Posterior cingulate gyrus (tissue), 11 donors: ENCODE data around the gene SLC66A2.
"Not testable (repeated sequence)": the region's sequence is repeated elsewhere in the genome, so short reads cannot be mapped to it uniquely, and the experiment has no call there.

Experiments used
- DNase-seq, 10 donors: peaks; one replicate each; pipeline versions ENCODE4 v3.0.0 to v3.0.0-alpha.2; 2020 to 2021; ENCODE audit warnings: mixed read lengths in 3 of 10
- intact Hi-C: fragments of 100-400 bp; cut with DNase I; formaldehyde crosslinking; loops from one replicate; pipeline ENCODE4 v1.15.1; 2023

Gene SLC66A2

DNA sequence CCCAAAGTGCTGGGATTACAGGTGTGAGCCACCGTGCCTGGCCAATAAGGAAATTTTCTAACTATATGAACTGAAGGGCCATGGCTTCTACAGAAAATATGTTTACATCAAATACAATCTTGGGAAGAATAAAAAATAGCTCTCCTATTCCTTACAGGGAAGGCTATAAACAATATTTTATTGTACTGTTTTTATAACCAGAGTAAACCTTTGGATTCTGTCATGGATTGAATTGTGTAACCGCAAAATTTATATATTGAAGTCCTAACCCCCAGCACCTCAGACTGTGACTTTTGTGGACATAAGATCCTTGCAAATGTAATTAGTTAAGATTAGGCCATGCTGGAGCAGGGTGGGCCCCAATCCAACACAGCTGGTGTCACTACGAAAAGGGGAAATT is 21.3 kb upstream of the SLC66A2 start:
- DNase-seq = no peak
- intact Hi-C loops = no loop called here

DNA sequence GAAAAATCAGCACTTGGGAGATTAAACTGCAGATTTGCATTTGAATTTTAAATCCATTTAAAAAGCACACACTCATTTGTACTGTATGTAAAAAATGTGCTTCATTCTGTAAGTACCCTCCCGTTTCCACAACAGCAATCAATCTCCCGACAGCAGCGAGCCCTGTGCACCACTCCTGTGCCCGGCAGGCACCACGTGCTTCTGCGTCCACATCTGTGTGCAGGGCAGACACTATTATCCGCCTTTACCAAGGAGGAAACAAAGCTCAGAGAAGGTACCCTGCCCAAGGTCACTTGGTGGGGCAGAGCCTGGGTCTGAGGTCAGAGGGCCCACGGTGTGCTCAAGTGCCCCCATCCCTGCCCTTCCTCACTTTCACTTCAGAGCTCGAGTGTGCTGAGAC is 20.5 kb upstream of the SLC66A2 start:
- intact Hi-C loops = no loop called here

DNA sequence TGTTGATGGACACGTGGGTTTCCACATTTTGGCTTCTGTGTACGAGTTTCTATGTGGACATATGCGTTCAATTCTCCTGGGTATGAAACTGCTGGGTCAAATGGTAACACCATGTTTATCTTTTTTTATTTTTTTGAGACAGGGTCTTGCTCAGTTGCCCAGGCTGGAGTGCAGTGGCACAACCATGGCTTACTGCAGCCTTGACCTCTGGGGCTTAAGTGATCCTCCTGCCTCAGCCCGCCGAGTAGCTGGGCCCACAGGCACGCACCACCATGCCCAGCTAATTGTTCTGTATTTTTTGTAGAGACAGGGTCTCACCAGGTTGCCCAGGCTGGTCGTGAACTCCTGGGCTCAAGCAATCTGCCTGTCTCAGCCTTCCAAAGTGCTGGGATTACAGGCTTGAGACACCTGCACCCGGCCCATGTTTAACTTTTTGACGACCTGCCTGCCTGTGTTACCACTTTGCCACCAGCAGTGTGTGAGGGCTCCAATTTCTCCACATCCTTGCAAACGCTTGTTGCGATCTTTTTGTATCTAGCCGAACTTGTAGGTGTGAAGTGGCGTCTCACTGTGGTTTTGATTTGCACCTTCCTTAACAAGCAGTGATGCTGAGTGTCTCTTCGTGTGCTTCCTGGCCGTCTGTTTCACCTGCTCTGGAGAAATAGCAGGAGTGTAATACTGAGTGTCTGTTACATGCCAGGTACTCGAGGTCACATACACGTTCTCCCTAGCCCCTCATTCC is 19.9 kb upstream of the SLC66A2 start:
- no peak for DNase-seq
- intact Hi-C loops = no loop called here

More for the DNA sequence above, 20.5 kb upstream of the SLC66A2 start:
- no peak for DNase-seq

DNA sequence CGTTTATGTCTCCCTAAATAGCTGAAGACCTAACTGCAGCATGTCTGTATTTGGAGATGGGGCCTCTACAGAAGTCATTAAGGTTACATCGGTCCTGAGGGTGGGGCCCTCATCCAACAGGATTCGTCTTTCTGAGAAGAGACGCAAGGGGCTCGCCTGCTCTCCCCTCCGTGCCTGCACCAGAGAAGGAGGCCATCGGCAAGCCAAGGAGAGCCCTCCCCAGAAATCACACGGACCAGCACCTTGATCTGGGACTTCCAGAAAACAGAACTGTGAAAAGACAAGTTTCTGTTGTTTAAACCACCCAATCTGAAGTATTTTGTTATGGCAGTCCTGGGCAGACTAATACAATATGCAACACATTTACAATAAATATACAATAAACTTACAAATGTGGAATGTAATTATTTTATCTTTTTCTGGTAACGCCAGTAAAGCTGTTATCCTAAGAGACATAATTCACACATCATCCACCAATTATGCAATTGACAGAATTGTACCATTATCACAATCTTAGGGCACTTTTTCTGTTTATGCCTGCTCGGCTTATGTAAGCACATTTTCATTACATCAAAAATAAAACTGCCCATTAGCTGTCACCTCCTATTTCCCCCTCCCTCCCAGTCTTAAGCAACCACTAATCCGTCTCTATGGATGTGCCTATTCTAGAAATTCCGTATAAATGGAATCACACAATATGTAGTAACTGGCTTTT is 19.1 kb upstream of the SLC66A2 start:
- DNase-seq = no peak
- intact Hi-C loops = no loop called here

DNA sequence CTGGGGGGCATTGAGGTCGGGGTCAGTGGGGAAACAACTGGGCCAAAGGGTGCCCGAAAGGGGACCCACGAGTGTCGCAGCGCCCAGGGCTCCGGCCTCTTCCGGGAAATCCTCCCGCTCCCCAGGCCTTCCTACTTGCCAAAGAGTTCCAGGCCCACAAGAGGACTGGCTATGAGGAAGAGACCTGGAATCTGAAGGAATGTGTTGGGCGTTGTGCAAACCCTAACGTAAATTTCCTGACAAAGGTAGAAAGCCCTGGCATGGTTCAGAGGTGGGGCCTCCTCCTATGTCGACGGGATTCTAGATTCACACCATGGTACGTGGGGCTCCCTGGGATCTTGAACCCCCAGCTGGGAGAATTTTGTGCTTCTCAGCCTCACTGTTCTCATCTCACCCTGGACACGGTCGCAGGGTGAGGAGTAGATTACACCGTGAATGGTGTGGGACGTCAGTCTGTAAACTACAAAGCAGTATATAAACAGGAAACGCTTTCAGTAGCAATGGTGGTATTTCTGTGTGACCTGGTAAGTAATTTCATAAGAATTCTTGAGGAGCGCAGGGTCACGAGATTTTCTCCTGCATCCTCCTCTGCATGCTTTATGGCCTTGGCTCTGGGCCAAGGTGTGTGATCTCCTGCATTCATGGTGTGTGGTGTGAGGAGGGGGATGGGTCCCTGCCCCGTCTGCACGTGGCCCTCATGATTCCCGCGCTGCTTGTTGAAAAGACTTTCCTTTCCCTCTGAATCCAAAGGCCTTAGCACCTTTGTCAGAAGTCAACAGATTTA is 13.9 kb upstream of the SLC66A2 start:
- peak in 2 of 10 donors; percentile 76 to 84 for DNase-seq
- intact Hi-C loops = no loop called here

DNA sequence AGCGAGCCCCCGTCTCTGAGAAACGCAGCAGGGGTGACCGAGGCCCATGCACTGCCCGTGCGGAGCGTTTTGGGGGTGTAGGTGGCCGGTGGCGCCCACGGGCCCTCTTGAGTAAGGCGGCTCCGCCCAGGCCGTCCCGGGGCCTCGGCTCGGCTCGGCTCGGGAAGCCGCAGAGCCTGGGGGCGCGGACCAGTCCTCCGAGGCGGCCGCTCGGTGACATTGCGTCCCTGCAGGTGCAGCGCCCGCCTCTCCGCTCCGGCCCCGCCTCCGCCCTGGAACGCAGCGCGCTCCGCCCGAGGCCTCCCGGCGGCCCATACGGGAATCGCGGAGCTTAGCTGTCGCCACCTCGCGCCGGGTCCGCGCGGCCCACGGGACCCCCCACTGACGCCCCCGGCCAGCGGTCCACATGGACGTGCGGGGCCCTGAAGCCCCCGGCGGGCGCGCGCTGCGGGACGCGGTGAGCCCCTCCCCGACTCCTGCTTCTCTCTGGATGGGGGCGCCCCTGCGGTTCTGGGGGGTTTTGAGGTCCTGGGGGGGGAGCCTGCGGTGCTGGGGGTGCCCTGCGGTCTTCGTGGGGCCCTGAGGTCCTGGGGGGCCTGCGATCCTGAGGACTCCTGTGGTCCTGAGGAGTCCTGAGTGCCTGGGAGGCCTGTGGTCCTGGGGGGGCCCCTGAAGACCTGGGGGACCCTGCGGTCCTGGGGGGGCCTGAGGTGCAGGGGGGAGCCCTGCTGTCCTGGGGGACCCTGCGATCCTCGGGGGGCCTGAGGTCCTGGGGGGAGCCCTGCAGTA is 13.1 kb upstream of the SLC66A2 start, which contains the start of gene HSBP1L1:
HSBP1L1 (plus strand) TSS at position 314 of the 789 bp plus-strand sequence; CDS start at position 407, 93 bp downstream.
- intact Hi-C loops = no loop called here
- peak in 5 of 10 donors; percentile 49 to 93 (median 89) for DNase-seq

DNA sequence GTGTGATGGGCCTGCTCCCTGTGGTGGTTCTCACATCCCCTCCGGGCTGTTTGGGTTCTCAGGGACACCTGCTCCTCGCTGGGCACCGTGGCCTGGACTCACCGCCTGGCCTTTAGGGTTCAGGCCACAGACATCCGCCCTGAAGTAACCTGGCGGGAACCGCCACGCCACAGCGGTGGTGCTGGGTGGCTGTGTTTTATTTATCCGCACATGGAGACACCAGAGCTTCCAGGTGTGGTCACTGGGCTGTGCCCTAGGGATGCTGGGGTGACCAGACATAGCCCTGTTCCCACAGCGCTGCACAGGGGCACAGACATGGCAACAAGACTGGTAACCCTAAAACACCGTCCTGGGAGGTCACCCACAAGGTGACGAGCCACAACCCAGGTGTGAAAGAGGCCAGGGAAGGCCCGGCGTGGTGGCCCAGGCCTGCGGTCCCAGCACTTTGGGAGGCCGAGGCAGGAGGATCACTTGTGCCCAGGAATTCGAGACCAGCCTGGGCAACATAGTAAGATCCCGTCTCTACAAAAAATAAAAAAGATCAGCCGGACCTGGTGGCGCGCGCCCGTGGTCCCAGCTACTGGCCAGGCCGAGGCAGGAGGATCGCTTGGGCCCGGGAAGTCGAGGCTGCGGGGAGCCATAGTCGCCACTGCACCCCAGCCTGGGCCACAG is 12.3 kb upstream of the SLC66A2 start:
- DNase-seq = peak in 2 of 10 donors; percentile 77 to 84
- intact Hi-C loops = no loop called here

DNA sequence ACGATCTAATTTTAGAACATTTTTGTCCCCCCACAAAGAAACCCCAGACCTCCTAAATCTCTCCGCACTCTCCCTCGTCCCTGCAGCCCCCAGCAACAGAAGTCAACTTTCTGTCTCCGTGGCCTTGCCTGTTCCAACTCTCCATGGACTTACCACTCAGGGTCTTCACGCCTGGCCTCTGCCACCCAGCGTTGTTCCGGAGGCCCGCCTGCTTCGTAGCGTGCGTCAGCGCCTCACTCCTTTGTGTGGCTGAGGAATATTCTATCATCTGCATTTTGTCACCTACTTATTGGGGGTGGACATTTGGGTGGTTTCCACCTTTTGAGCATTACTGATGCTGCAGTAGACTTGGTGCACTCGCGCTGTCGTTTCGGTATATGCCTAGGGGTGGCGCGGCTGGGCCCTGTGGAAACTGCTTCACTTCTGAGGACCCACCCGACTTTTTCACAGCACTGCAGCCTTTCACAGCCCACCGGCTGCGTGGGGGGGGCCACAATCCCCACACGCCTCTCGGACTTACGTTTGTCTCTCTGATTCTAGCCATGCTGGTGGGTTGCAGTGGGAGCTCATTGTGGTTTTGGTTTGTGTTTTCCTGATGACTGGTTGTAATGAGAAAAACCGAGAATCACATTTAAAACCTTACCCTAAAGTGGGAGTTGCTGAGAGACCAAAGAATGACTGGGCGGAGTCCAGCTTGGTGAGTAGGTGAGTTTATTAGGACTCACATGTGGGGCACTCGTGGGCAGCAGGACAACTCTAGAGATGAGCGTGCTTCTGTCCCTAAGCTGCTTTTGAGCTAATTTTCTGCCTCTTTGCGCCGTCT is 11.6 kb upstream of the SLC66A2 start:
- intact Hi-C loops = no loop called here
- peak in 5 of 10 donors; percentile 51 to 93 (median 82) for DNase-seq

DNA sequence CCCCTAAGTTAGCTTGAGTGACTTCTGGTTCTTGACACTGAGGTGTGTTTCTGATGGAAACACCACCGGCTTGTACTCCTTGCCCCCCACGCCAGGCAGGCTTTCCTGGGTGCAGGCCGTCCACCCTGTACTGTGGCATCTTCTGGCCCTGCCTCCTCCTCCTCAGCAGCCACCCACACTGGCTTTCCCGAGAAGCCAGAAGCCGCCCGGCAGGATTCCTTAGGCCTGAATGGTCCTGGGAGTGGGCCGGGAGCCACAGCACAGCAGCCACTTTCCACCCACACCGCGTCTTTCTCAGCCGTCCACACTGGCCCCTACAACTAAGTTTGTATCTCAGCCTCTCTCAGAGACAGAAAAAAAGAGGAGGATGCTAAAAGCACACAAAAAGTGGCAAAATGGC is 10.9 kb upstream of the SLC66A2 start:
- intact Hi-C loops = no loop called here
- peak in 2 of 10 donors; percentile 86 to 91 for DNase-seq

DNA sequence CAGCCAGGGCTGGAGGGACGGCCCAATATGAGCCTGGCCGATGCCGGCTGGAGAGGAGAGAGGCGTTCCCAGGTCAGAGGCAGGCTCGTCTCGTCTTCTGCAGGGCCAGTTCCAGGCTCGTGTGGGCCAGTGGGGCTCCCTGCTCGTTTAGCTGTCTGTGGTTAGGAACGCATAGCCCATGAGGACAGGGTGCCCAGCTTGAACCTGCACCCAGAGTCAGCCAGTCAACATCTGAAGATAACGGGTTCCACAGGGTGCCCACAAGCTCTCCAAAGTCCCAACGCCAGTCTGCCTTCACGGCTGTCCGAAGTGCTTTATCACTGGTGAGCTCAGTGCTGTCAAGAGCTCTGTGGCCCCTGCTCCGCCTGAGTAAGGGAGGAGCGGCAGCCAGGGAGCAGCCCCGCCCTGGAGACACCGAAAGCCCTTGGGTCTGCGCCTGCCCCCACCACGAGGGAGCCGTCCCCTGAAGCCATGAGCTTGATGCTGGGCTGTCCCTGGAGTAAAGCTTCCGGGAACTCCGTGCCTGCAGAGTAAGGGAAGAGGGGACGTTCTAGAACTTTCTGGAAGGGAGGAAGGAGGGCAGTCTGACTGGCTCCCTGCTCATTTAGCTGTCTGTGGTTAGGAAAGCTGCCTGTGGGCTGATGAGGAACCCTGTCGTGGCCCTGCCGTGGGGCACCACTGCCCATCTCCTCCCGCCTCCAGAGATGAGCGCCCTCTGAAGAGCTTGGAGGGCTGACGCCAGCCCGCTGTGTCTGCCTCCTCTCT is 10.3 kb upstream of the SLC66A2 start:
- peak in 1 of 10 donors; percentile 78 for DNase-seq

DNA sequence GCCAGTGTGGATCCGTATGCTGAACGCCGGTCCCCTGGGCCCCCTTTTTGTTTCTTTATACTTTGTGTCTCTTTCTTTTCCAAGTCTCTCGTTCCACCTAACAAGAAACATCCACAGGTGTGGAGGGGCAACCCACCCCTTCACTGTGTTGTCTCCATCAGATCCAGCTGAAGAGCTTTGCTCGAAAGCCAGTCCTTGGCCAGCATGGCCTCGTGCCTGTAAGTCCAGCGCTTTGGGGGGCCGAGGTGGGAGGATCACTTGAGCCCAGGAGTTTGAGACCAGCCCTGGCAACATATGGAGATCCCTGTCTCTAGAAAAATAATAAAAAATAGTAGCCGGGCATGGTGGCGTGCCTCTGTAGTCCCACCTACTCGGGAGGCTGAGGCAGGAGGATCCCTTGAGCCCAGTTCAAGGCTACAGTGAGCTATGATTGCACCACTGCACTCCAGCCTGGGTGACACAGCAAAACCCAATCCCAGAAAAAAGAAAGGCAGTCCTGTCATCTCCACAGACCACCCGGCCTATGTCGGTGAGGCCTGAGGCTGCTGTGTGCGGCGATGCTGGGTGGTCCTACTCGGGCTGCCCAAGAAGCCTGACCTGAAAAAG is 9.6 kb upstream of the SLC66A2 start:
- intact Hi-C loops = no loop called here
- peak in 1 of 10 donors; percentile 73 for DNase-seq

More for the DNA sequence above, 10.3 kb upstream of the SLC66A2 start:
- intact Hi-C loops = no loop called here

DNA sequence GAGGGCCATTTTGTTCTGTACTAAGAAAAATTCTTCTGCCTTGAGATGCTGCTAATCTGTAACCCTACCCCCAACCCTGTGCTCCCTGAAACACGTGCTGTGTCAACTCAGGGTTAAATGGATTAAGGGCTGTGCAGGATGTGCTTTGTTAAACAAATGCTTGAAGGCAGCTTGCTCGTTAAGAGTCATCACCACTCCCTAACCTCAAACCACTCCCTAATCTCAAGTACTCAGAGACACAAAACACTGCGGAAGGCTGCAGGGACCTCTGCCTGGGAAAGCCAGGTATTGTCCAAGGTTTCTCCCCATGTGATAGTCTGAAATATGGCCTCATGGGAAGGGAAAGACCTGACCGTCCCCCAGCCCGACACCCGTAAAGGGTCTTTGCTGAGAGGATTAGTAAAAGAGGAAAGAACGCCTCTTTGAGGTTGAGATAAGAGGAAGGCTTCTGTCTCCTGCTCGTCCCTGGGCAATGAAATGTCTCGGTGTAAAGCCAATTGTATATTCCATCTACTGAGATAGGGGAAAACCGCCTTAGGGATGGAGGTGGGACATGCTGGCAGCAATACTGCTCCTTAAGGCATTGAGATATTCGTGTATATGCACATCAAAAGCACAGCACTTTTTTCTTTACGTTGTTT is 8.8 kb upstream of the SLC66A2 start:
- intact Hi-C loops, DNase-seq: not testable (repeated sequence)

DNA sequence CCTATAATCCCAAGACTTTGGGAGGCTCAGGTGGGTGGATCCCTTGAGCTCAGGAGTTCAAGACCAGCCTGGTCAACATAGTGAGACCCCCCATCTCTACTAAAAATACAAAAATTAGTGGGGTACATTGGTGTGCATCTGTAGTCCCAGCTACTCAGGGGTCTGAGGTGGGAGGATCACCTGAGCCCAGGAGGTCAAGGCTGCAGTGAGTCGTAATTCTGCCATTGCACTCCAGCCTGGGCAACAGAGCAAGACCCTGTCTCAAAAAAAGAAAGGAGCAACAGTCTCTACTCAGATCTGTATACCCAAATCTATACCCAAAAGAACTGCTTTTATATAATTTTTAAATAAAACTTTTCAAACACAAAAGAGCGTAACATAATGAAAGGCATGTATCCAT is 7.5 kb upstream of the SLC66A2 start:
- intact Hi-C loops = no loop called here
- peak in 1 of 10 donors; percentile 24 for DNase-seq

DNA sequence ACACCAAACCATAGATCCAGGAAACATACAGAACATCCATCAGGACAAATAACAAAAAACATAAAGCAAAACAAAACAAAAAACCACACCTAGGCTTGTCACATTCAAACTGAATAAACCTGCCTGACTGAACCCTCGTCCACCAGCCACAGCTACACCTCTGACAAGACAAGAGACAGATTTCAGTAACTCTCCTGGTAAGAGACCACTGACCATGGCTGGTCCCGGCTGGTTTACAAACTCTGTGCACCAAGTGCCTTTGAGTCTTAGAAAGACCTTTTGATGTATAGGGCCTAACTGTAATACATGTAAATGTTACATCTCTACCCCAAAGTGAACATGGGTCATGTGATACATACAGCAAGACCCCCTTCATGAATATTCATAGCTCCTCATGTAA is 4.8 kb upstream of the SLC66A2 start:
- intact Hi-C loops = no loop called here
- peak in 2 of 10 donors; percentile 36 to 58 for DNase-seq

DNA sequence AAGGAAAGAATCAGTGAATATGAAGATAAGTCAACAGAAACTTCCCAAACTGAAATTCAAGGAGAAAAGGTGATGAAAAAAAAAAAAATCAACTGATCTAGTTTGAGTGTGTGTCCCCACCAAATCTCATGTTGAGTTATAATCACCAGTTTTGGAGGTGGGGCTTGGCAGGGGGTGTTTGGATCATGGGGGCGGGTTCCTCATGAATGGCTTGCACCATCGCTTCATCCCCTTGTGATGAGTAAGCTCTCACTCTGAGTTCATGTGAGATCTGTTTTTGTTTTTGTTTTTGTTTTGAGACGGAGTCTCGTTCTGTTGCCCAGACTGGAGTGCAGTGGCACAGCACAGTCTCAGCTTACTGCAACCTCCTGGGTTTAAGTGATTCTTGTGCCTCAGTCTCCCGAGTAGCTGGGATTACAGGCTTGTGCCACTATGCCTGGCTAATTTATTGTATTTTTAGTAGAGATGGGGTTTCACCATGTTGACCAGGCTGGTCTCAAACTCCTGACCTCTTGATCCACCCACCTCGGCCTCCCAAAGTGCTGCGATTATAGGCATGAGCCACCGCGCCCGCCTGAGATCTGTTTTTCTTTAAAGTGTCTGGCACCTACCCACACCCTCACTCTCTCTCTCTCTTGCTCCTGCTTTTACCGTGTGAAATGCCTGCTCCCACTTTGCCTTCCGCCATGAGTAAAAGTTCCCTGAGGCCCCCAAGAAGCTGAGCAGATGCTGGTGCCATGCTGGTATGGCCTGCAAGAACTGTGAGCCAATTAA is 4.0 kb upstream of the SLC66A2 start:
- intact Hi-C loops = no loop called here
- peak in 2 of 10 donors; percentile 11 to 35 for DNase-seq

DNA sequence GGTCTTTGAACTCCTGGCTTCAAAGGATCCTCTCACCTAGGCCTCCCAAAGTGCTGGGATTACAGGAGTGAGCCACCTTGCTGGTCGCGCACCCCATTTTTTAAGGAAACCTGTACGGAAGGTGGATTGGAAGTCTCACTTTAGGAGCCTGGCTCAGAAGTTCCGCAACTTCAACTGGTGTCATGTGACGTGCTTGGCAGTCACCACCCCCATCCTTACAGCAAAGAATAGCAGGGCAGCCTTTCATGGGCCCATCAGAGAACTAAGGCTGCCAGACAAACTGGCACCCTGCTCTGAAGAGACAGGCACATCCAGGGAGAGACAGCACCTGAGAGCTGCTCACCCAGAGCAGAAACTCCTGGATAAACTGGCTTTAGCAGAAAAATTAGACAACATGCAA is 3.3 kb upstream of the SLC66A2 start:
- DNase-seq = peak in 2 of 10 donors; percentile 75 to 77

More for the DNA sequence above, 3.3 kb upstream of the SLC66A2 start:
- intact Hi-C loops = loop anchor here (5.0 kb wide), 1 partner anchor 33 kb away; the partner anchor contains the start of gene TXNL4A
